ENCODE measurements around the gene NOX3.

- TF ChIP-seq, protein P1, sequence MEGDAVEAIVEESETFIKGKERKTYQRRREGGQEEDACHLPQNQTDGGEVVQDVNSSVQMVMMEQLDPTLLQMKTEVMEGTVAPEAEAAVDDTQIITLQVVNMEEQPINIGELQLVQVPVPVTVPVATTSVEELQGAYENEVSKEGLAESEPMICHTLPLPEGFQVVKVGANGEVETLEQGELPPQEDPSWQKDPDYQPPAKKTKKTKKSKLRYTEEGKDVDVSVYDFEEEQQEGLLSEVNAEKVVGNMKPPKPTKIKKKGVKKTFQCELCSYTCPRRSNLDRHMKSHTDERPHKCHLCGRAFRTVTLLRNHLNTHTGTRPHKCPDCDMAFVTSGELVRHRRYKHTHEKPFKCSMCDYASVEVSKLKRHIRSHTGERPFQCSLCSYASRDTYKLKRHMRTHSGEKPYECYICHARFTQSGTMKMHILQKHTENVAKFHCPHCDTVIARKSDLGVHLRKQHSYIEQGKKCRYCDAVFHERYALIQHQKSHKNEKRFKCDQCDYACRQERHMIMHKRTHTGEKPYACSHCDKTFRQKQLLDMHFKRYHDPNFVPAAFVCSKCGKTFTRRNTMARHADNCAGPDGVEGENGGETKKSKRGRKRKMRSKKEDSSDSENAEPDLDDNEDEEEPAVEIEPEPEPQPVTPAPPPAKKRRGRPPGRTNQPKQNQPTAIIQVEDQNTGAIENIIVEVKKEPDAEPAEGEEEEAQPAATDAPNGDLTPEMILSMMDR (IDR thresholded peaks at IDR 0.05; ENCODE audit: insufficient read depth, low read length) = no peak
- TF ChIP-seq POLR2AphosphoS5 (IDR thresholded peaks at IDR 0.05; ENCODE audit: low read depth) = no peak
Observed at GRCh38 chr6:155448668-155449449, 6.8 kb downstream of the NOX3 start.
